ACHN (cell line): ENCODE measurements around the gene CDIPT.
"Not testable (repeated sequence)": the region's sequence is repeated elsewhere in the genome, so short reads cannot be mapped to it uniquely, and the experiment has no call there.

Source experiments
- DNase-seq: peaks from one replicate; pipeline ENCODE4 v3.0.0-alpha.2; 2015
- in situ Hi-C: cut with HindIII; loops from 2 replicates; pipeline ENCODE4 v1.10.0; 2017; ENCODE audit warnings: low sequenced_read_pairs, low pct_ligation_motif_present, low pct_unique_long_range_greater_than_20kb

Gene CDIPT, protein sequence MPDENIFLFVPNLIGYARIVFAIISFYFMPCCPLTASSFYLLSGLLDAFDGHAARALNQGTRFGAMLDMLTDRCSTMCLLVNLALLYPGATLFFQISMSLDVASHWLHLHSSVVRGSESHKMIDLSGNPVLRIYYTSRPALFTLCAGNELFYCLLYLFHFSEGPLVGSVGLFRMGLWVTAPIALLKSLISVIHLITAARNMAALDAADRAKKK

DNA sequence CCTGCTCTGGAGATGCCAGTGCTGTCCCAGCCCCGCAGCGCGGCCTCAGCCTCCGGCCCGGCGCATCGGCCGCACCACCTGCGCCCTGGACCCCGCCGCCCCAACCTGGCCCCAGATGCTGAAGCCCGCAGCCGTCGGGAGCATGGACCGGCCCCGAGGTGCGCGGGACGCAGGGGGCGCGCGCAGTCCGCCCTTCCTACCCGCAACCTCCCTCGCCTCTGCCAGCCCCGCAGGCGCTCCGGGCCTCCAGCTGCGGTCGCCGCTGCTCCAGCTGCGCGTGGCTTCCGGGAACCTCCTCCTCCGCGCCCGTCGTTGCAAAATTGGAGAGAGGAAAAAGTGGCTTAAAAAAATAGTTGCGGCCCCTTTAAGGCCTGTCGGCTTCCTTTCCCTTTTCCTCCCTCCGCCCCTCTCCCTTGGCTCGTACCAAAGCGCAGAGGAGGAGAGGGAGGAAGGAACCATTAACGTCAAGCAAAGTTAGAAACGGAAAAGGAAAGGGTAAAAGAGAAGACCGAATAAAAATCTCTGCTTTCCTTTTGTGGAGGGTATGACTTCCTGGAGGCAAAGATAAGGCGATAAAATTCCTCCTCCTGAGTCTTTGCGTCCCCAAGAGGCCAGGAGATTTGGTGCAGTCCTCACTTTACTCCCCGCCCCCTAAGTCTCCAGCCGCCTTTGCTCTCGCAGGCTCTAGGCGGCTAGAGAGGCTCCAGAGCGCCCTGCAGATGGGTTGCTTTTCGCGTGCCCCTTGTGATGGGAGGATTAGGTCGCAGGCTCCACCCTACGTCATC lies at the start of gene CDIPT:
TSS of gene CDIPT (minus strand) at position 343 of the 785 bp plus-strand sequence. CDS start 369 bp downstream, outside the sequence.
- in situ Hi-C loops, result no loop called here
- DNase-seq, result peak; percentile 99

- in situ Hi-C loops, result no loop called here
These were observed 49.1 kb upstream of the CDIPT start for GRCh38 chr16:29912087-29912486.

GRCh38 chr16:29911676-29912010 lies 48.6 kb upstream of the CDIPT start:
- DNase-seq, result no peak
- in situ Hi-C loops, result no loop called here

More at GRCh38 chr16:29912087-29912486, 49.1 kb upstream of the CDIPT start:
- no peak for DNase-seq

GRCh38 chr16:29910819-29911675 lies 48.0 kb upstream of the CDIPT start:
- no peak for DNase-seq
- in situ Hi-C loops, result no loop called here

GRCh38 chr16:29909851-29910250 lies 46.8 kb upstream of the CDIPT start:
- in situ Hi-C loops, DNase-seq: not testable (repeated sequence)

DNA sequence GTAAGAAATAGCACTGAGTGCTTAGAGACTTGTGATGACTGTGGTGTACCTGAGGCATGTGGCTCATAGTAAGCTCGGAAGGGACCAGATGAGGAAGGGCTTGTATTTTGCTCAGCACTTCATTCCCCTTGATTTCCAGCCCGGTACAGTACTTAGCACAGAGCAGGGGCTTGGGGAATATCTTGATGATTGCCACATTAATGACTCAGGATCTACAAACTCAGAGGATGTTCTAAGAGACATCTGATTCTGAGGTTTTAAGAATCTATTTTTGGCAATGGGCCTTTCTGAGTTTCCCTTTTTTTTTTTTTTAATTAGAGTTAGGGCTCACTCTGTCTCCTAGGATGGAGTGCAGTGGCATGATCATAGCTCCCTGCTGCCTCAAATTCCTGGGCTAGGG lies 46.4 kb upstream of the CDIPT start:
- in situ Hi-C loops, result no loop called here

DNA sequence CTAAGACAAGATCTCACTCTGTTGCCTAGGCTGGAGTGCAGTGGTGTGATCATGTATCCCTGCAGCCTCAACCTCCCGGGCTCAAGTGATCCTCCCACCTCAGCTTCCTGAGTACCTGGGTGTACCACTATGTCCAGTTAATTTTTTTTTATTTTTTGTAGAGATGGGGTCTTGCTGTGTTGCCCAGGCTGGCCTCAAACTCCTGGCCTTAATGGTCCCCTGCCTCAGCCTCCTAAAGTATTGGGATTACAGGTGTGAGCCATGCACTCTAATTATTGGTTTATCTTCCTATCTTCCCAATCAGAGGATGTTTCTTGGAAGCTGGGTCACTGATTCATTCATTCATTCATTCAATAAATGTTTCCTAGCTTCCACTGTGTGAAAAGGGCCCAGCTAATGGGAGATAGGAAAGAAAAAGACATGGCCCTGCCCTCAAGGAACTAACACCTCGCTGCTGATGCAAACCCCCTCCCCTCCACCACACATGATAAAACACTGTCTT lies 45.7 kb upstream of the CDIPT start:
- no peak for DNase-seq
- in situ Hi-C loops, result no loop called here

More for the DNA sequence above, 46.4 kb upstream of the CDIPT start:
- DNase-seq, result no peak

GRCh38 chr16:29907973-29908372 lies 44.9 kb upstream of the CDIPT start:
- in situ Hi-C loops, result no loop called here

DNA sequence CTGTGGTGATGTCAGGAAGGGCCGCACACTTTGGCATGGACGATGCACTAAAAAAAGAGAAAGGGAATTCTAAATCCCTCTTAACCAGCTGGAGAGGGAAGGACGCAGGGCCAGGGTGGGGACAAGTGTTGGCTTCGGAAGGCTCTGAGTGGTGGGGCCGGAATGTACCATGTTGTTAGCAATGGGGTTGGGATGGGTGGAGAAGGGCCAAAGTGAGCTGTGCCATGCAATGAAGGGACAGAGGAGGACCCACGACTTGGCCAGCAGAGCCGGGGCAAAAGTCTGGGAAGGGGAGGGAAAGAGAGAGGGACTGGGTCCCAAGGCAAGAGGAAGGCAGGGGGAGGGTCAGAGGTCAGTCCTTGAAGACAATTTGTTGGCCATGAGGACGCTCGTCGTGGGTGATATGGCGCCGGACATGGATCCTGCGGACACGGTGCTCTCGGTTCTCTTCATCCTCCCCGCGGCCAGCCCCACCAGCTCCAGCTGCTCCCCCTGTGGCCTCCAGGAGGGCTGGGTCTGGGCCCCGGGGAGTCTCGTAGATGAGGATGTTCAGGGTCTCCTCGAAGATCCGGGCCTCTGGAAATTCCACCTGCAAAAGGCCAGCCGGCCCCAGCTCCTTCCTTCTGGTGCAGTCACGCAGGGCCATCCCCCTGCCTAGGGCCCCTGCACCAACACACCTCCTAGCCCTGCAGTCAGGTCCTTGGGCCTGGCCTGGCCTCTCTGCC lies 43.7 kb upstream of the CDIPT start:
- no peak for DNase-seq
- in situ Hi-C loops, result no loop called here

More at GRCh38 chr16:29907973-29908372, 44.9 kb upstream of the CDIPT start:
- no peak for DNase-seq

DNA sequence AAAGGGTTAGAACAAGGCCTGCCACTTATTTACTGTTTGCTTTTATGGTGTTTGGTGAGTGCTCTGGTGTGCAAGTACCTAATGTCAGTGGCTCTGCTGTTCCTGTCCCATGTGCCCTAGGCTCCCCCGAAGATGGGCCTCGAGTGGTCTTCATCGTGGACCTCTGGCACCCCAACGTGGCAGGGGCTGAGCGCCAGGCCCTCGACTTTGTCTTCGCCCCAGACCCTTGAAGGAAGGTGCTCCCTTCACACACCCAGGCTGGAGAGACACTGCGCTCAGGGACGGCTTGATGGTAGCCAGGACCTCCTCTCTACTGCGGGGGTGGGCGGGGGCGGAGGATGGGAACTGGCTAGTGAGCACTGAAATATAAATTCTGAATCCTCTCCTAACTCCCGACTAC lies 42.6 kb upstream of the CDIPT start:
- in situ Hi-C loops, result no loop called here
- no peak for DNase-seq

- DNase-seq, result no peak
- in situ Hi-C loops, result no loop called here
These were observed 41.9 kb upstream of the CDIPT start for GRCh38 chr16:29904947-29905346.

DNA sequence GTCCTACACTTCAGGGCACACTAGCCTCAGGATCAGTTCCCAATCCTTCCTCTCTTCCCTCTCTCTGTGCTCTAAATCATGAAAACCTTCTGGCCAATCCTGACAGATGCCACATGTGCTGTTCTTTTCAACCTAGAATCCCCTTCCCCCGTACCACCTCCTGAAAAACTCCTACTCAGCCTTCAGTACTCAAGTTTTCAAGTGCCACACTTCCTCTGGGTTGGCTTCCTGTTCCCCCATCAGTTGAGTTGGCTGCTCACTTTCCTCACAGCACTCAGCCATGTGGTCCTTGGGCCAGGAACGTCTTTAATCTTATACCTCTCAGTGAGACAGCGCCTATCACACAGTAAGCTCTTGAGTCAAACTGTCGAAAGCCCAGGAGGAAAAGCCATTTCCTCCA lies 40.6 kb upstream of the CDIPT start:
- DNase-seq, result no peak
- in situ Hi-C loops, result no loop called here

DNA sequence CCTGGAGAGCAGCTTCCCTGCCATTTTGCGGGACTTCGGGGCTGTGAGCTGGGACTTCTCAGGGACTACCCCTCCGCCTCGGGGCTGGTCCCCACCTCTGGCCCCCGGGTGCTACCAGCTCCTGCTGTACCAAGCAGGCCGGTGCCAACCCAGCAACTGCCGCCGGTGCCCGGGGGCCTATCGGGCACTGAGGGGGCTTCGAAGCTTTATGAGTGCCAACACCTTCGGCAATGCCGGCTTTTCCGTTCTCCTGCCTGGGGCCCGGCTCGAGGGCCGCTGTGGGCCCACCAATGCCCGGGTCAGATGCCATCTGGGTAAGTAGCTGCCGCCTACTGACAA lies 38.5 kb upstream of the CDIPT start:
- no peak for DNase-seq
- in situ Hi-C loops, result no loop called here

DNA sequence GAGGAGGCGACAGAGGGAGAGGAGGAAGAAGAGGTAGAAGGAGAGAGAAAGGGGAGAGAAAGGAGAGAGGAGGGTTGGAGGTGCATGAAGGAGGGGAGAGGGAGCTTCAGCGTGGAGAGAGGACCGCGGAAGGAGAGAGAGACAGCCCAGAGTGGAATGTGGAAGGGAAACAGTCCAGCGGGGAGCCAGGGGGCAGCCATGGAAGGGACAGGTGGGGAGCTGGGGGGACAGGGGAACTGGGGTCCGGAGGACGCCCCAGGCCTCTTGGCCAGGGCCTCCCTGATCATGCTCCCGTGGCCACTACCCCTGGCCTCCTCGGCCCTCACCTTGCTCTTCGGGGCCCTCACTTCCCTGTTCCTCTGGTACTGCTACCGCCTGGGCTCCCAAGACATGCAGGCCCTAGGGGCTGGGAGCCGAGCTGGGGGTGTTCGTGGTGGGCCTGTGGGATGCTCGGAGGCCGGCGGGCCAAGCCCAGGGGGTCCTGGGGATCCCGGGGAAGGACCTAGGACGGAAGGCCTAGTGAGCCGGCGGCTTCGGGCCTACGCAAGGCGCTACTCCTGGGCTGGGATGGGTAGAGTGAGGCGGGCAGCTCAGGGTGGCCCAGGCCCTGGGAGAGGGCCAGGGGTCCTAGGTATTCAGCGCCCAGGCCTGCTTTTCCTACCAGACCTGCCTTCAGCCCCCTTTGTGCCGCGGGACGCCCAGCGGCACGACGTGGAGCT lies 38.0 kb upstream of the CDIPT start:
- DNase-seq, result peak; percentile 59
- in situ Hi-C loops, result no loop called here

- in situ Hi-C loops, result no loop called here
These were observed 37.3 kb upstream of the CDIPT start, which contains the start of gene ASPHD1 for GRCh38 chr16:29900102-29900887. ASPHD1 (plus strand) TSS chr16:29900488; CDS start chr16:29900972, 484 bp downstream.

GRCh38 chr16:29899516-29900101 lies 36.6 kb upstream of the CDIPT start, which contains the start of gene SEZ6L2:
SEZ6L2 (minus strand) TSS chr16:29899550; CDS start chr16:29899019, 531 bp downstream.
- in situ Hi-C loops, result no loop called here
- peak; percentile 99 for DNase-seq

More at GRCh38 chr16:29900102-29900887, 37.3 kb upstream of the CDIPT start, which contains the start of gene ASPHD1:
- peak; percentile 98 for DNase-seq
